ENCODE data around the gene COX4I1. TPM values are rescaled to one million over a fixed set of nuclear protein-coding genes. Genes with fewer than 3 reads are reported as not detected.

The COX4I1 gene
- total RNA-seq, 1 donor from 2014 or later: 346 TPM

GRCh38 chr16:85826686-85827247 lies 27.3 kb downstream of the COX4I1 start:
- DNase-seq (ENCODE audit: low spot score in 2 of 2, unreplicated experiment in 2 of 2): no peak
- H3K4me3 Mint-ChIP-seq: no peak overlapping the region
- H3K27ac Mint-ChIP-seq: no peak overlapping the region
- no peaks in the 10 kb centered on the region for H3K9me3 Mint-ChIP-seq
- TF ChIP-seq, protein P1, sequence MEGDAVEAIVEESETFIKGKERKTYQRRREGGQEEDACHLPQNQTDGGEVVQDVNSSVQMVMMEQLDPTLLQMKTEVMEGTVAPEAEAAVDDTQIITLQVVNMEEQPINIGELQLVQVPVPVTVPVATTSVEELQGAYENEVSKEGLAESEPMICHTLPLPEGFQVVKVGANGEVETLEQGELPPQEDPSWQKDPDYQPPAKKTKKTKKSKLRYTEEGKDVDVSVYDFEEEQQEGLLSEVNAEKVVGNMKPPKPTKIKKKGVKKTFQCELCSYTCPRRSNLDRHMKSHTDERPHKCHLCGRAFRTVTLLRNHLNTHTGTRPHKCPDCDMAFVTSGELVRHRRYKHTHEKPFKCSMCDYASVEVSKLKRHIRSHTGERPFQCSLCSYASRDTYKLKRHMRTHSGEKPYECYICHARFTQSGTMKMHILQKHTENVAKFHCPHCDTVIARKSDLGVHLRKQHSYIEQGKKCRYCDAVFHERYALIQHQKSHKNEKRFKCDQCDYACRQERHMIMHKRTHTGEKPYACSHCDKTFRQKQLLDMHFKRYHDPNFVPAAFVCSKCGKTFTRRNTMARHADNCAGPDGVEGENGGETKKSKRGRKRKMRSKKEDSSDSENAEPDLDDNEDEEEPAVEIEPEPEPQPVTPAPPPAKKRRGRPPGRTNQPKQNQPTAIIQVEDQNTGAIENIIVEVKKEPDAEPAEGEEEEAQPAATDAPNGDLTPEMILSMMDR (IDR thresholded peaks at IDR 0.05; ENCODE audit: unreplicated experiment): no peak
- H3K4me1 Mint-ChIP-seq: peaks cover 3% of the 10 kb centered on the region
- H3K27me3 Mint-ChIP-seq (ENCODE audit: low read depth): peaks cover 13% of the 10 kb centered on the region
- no peaks in the 10 kb centered on the region for H3K36me3 Mint-ChIP-seq

- Mint-ChIP-seq H3K4me3 (no peak overlapping the region), H3K27ac (no peak overlapping the region), H3K9me3 (no peaks in the 10 kb centered on the region), H3K36me3 (no peaks in the 10 kb centered on the region), H3K4me1 (no peaks in the 10 kb centered on the region), H3K27me3 (ENCODE audit: low read depth) (peaks cover 26% of the 10 kb centered on the region)
- TF ChIP-seq, protein P1 (IDR thresholded peaks at IDR 0.05; ENCODE audit: unreplicated experiment): no peak
- DNase-seq (ENCODE audit: low spot score in 2 of 2, unreplicated experiment in 2 of 2): no peak
These were observed 28.7 kb downstream of the COX4I1 start for GRCh38 chr16:85828166-85828565.

- Mint-ChIP-seq H3K4me3 (no peak overlapping the region), H3K36me3 (no peaks in the 10 kb centered on the region), H3K4me1 (no peaks in the 10 kb centered on the region), H3K27ac (no peak overlapping the region), H3K9me3 (peaks cover 3% of the 10 kb centered on the region), H3K27me3 (ENCODE audit: low read depth) (peaks cover 30% of the 10 kb centered on the region)
- TF ChIP-seq, protein P1 (IDR thresholded peaks at IDR 0.05; ENCODE audit: unreplicated experiment): no peak
- DNase-seq (ENCODE audit: low spot score in 2 of 2, unreplicated experiment in 2 of 2): no peak
These were observed 29.8 kb downstream of the COX4I1 start for GRCh38 chr16:85829171-85829719.

- H3K9me3 Mint-ChIP-seq: peaks cover 3% of the 10 kb centered on the region
- no peak for DNase-seq (ENCODE audit: low spot score in 2 of 2, unreplicated experiment in 2 of 2)
- H3K4me3 Mint-ChIP-seq: no peak overlapping the region
- TF ChIP-seq, protein P1 (IDR thresholded peaks at IDR 0.05; ENCODE audit: unreplicated experiment): no peak
- no peaks in the 10 kb centered on the region for H3K36me3 Mint-ChIP-seq
- peaks cover 33% of the 10 kb centered on the region for H3K27me3 Mint-ChIP-seq (ENCODE audit: low read depth)
- H3K4me1 Mint-ChIP-seq: no peaks in the 10 kb centered on the region
- no peak overlapping the region for H3K27ac Mint-ChIP-seq
These were observed 30.4 kb downstream of the COX4I1 start for GRCh38 chr16:85829751-85830445.

DNA sequence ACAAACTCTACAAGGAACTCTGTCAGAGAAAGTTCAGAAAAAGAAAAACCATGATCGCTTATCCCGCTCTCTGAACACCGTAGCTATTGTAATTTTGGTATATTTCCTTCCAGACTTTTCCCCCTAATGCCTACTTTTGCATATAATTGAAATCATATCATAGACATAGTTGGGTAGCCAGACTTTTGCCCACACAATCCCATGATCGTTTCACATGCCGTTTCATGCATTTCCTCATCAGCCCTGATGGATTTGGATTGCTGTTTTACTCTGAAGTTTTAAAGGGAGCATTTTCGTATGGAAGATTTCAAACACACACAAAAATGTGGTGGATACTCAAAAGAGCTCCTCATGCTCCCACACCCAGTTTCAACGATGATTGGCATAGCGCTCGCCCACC lies 31.3 kb downstream of the COX4I1 start:
- H3K27me3 Mint-ChIP-seq (ENCODE audit: low read depth): peaks cover 38% of the 10 kb centered on the region
- H3K27ac Mint-ChIP-seq: no peak overlapping the region
- DNase-seq (ENCODE audit: low spot score in 2 of 2, unreplicated experiment in 2 of 2): no peak
- peaks cover 3% of the 10 kb centered on the region for H3K9me3 Mint-ChIP-seq
- no peaks in the 10 kb centered on the region for H3K4me1 Mint-ChIP-seq
- TF ChIP-seq, protein P1 (IDR thresholded peaks at IDR 0.05; ENCODE audit: unreplicated experiment): no peak
- no peaks in the 10 kb centered on the region for H3K36me3 Mint-ChIP-seq
- H3K4me3 Mint-ChIP-seq: no peak overlapping the region

Measured in mesothelial cell of epicardium (in vitro differentiated cells).